ENCODE measurements around the gene RNF144B.

DNA sequence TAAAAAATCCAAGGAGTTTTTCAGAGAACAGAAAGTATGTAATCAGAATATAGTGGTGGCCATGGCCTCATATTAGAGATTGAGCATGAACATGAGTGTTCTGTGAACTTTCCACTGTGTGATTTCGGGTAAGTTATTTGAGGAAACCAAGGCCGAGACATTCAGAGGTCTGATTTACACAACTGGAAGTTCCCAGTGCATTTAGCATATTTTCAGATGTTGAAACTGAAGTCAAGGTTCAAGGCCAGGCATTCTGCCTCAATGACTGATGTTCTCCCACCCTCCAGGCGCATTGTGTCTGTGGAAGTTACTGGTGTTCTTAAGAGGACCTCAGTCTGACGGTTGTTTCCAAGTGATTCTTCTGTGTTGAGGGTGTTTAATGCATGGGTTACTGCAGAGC is 26.2 kb downstream of the RNF144B start:
- no peak for TF ChIP-seq EZH2 (IDR thresholded peaks at IDR 0.05; ENCODE audit: low read length, missing control alignments)
- TF ChIP-seq, protein P1, sequence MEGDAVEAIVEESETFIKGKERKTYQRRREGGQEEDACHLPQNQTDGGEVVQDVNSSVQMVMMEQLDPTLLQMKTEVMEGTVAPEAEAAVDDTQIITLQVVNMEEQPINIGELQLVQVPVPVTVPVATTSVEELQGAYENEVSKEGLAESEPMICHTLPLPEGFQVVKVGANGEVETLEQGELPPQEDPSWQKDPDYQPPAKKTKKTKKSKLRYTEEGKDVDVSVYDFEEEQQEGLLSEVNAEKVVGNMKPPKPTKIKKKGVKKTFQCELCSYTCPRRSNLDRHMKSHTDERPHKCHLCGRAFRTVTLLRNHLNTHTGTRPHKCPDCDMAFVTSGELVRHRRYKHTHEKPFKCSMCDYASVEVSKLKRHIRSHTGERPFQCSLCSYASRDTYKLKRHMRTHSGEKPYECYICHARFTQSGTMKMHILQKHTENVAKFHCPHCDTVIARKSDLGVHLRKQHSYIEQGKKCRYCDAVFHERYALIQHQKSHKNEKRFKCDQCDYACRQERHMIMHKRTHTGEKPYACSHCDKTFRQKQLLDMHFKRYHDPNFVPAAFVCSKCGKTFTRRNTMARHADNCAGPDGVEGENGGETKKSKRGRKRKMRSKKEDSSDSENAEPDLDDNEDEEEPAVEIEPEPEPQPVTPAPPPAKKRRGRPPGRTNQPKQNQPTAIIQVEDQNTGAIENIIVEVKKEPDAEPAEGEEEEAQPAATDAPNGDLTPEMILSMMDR (conservative IDR thresholded peaks at IDR 0.05 in 1 of 2, IDR thresholded peaks at IDR 0.05 in 1 of 2; ENCODE audit: low read depth in 1 of 2, low read length in 2 of 2), result no peak

Data from fibroblast of lung (primary cell).